NOMO-1 treated with dmso at 0.1 percent for 144 hours (cell line): ENCODE data around the gene TRIP6.
"Not testable (repeated sequence)": the region's sequence is repeated elsewhere in the genome, so short reads cannot be mapped to it uniquely, and the experiment has no call there.

Experiments
- DNase-seq: peaks from one replicate; lab custom pipeline; 2025; ENCODE audit not compliant: unreplicated experiment; lab: John Stamatoyannopoulos, UW

TRIP6 gene

DNA sequence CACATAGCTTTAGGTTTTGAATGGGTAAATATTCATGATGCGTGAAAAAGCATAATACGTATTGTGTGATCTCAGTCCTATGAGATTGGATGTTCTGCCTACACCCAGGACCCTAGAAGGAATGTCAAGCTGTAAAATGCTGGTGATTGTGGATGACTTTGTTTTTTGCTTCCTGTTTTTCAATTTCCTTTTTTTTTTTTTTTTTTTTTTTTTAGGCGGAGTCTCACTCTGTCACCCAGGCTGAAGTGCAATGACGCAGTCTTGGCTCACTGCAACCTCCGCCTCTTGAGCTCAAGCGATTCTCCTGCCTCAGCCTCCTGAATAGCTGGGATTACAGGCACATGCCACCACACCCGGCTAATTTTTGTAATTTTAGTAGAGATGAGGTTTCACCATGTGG, 43.3 kb downstream of the TRIP6 start:
- peak; percentile 47 for DNase-seq

GRCh38 chr7:100911484-100911883, 44.3 kb downstream of the TRIP6 start:
- no peak for DNase-seq

- DNase-seq = no peak
Observed at GRCh38 chr7:100914208-100914878, 47.2 kb downstream of the TRIP6 start.

GRCh38 chr7:100914879-100915447, 47.8 kb downstream of the TRIP6 start:
- DNase-seq = no peak

GRCh38 chr7:100919335-100919734, 52.1 kb downstream of the TRIP6 start:
- not testable (repeated sequence) for DNase-seq

DNA sequence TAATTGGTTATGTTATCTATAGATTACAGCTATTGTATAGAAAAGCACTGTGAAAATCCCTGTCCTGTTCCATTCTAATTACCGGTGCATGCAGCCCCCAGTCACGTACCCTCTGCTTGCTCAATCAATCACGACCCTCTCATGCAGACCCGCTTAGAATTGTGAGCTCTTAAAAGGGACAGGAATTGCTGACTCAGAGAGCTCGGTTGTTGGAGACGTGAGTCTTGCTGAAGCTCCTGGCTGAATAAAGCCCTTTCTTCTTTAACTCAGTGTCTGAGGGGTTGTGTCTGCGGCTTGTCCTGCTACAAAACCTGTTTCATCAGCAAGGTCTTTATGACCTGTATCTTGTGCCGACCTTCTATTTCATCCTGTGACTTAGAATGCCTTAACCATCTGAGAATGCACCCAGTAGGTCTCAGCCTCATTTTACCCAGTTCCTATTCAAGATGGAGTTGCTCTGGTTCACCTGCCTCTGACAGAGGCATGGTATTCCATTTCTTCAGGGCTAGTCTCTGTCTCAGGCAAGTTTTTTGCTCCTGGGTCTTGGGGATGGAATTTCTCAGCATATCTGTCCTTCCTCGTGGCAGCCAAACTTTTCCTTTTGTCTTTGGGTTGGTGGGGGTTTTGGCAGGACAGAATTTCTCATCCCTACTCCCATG, 52.7 kb downstream of the TRIP6 start:
- DNase-seq = not testable (repeated sequence)

DNA sequence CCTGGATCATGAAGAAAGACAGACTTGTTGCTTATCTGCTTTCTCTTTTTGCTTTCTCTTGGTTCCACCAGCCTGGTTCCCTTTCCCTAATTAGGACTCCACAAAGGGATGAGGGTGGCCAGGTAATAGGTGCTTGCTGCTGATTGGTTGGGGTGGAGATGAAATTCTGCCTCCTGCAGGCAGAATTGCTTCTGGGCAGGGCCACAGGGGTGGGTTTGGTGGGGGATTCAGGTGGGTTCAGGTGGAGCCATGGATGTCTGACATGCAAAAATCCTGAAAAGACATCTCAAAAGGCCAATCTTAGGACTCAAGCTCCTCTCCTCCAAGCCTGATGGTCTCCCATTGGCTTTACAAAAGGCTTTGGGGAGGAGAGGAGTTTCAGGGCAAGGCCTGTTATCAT, 53.9 kb downstream of the TRIP6 start:
- DNase-seq = no peak
